Cerebellar cortex (tissue), 1 donor: ENCODE measurements around the gene RAD17.
"Not testable (repeated sequence)": the region's sequence is repeated elsewhere in the genome, so short reads cannot be mapped to it uniquely, and the experiment has no call there.

Source experiments
- DNase-seq: peaks from one replicate; pipeline ENCODE4 v3.0.0-alpha.2; 2015; ENCODE audit warnings: low spot score

RAD17 gene

GRCh38 chr5:69369340-69370121 lies at the start of gene RAD17, which contains the start of the genes AK6 and TAF9:
Gene RAD17 (plus strand): TSS chr5:69369818. CDS start chr5:69372209, 2,391 bp downstream.
Gene AK6 (minus strand): TSS chr5:69369520. CDS start chr5:69369490, 30 bp downstream.
Gene TAF9 (minus strand): TSS chr5:69369520. CDS start chr5:69365737, 3,783 bp downstream.
- peak; percentile 90 for DNase-seq

GRCh38 chr5:69326365-69326764 lies 43.3 kb upstream of the RAD17 start:
- no peak for DNase-seq

- no peak for DNase-seq
Measured at GRCh38 chr5:69329905-69330489, 39.6 kb upstream of the RAD17 start.

- peak; percentile 19 for DNase-seq
Measured at GRCh38 chr5:69331528-69332445, 37.8 kb upstream of the RAD17 start.

- not testable (repeated sequence) for DNase-seq
Measured at GRCh38 chr5:69333668-69334315, 35.8 kb upstream of the RAD17 start.

- DNase-seq: peak; percentile 80
Measured at GRCh38 chr5:69334793-69335268, 34.8 kb upstream of the RAD17 start.

- no peak for DNase-seq
Measured at GRCh38 chr5:69335341-69335935, 34.2 kb upstream of the RAD17 start.

DNA sequence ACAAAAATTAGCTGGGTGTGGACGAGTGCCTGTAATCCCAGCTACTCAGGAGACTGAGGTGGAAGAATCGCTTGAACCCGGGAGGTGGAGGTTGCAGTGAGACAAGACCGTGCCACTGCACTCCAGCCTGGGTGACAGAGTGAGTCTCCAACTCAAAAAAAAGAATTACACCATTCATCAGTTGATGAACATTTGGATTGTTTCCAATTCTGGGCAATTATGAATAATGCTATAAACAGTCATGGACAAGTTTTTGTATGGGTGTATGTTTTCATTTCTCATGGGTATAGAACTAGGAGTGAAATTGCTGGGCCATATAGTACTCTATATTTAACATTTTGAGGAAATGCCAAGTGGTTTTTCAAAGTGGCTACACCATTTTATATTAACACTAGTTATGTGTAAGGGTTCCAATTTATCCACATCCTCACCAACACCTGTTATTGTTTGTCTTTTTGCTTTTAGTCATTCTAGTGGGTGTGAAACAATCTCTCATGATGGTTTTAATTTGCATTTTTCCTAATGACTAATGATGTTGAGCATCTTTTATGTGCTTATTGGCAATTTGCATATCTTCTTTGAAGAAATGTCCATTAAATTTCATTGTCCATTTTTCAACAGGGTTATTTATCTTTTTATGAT lies 28.0 kb upstream of the RAD17 start:
- no peak for DNase-seq

DNA sequence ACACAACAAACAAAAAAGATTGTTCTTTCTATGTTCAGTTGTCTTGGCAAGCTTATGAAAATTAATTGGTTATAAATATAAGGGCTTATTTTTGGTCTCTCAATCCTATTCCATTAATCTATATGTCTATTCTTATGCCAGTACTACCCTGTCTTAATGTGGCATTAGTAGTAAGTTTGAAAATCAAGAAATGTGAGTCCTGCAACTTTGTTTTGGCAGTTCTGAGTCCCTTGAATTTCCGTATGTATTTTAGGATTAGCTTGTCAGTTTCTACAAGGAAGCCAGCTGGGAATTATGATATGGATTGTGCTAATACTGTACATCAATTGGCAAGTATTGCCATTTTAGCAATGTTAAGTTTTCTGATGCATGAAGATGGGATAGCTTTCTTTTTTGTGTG lies 26.5 kb upstream of the RAD17 start:
- DNase-seq: no peak

GRCh38 chr5:69350664-69351063 lies 19.0 kb upstream of the RAD17 start:
- DNase-seq: no peak

DNA sequence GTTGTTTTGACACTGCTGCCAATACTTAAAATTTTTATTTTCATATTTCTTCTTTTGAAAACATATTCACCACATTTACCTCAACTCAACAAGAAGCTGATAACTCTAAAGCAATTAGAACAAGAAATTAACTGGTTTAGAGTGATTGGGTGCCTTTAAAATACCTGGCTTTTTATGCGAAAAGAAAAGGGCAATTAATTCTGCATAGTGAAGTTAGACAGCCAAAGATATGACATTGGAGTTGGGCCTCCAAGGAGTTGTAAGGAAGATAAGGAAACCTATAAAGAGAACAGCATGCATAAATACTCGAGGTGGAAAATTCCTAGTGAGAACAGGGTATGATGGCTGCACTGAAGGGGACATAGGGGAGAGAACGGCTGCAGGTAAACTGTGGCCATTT lies 9.9 kb upstream of the RAD17 start:
- no peak for DNase-seq

- DNase-seq: no peak
Measured at GRCh38 chr5:69360442-69360841, 9.2 kb upstream of the RAD17 start.

GRCh38 chr5:69364414-69364813 lies 5.2 kb upstream of the RAD17 start:
- DNase-seq: peak; percentile 17

DNA sequence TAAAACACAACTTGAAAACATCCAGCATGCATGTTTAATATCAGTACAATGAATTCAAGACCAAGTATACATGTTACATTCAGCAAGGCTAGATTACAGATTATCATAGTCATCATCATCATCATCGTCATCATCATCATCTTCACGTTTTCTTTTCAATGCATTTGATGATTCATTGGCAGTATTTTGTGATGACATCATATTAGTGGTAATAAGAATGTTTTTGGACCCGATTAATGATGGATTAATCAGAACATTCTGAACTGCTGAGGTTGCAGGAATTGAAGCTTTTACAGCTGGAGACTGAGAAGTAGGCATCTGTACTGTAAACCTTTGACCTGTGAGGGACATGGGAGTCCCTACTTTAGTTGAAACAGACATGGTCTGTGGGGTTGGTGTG lies 4.8 kb upstream of the RAD17 start:
- DNase-seq: no peak

DNA sequence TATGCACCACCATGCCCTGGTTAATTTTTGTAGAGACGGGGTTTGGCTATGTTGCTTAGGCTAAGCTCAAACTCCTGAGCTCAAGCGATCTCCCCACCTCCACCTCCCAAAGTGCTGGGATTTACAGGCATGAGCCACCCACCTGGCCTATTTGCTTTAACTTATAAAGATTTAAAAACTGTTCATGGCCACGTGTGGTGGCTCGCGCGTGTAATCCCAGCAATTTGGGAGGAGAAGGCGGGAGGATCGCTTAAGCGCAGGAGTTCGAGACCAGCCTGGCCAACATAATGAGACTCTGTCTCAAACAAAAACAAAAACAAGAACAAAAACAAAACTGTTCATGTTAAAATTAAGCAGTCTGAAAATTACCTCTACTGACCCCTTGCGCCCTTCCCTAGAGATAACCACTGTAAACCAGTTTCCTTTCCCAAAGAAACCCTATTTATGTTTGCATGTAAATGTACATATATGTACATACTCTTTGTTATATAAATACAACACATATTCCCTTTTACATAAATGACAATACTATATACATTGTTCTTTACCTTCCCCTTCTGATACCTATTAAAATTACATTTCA lies 1.8 kb upstream of the RAD17 start:
- no peak for DNase-seq

- no peak for DNase-seq
Measured at GRCh38 chr5:69368458-69369339, 919 bp upstream of the RAD17 start.

DNA sequence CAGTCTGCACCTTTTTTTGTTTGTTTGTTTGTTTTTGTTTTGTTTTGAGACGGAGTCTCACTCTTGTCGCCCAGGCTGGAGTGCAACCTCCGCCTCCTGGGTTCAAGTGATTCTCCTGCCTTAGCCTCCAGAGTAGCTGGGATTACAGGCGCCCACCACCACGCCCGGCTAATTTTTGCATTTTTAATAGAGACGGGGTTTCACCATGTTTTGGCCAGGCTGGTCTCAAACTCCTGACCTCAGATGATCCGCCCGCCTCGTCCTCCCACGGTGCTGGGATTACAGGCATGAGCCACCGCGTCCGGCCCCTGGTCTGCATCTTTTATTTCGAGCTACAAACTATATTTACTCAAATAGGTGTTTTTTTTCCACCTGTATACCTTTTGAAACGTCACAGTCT lies 717 bp downstream of the RAD17 start:
- DNase-seq: not testable (repeated sequence)

DNA sequence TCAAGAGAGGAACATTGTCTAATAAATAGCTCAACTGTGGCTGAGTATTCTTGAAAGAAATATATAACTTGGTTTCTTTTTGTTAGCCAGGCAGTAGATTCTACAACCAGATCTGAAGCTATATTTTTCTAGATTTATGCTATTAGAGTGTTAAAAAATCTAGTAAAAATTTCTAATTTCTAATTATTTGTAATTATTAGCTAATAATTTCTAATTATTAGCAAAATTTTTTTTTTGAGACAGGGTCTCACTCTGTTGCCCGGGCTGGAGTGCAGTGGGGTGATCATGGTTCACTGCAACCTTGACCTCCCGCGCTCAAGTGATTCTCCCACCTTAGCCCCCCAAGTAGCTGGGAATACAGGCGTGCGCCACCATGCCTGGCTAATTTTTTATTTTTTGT lies 2.8 kb downstream of the RAD17 start:
- no peak for DNase-seq

GRCh38 chr5:69374911-69375446 lies 5.4 kb downstream of the RAD17 start:
- no peak for DNase-seq
